IPS DF 4.7 (cell line): ENCODE measurements around the gene MCM3AP.
A peak's percentile ranks its signal among the peaks of the same experiment; 100 is the strongest.

Experiments used
- DNase-seq: peaks from one replicate; pipeline ENCODE4 v3.0.0-alpha.2; 2013; ENCODE audit warnings: low spot score; ENCODE audit errors: extremely low read depth

MCM3AP gene

GRCh38 chr21:46285206-46285661 lies at the start of gene MCM3AP:
TSS of gene MCM3AP (minus strand) at chr21:46285611. CDS start at chr21:46285286, 325 bp downstream.
- DNase-seq = no peak

DNA sequence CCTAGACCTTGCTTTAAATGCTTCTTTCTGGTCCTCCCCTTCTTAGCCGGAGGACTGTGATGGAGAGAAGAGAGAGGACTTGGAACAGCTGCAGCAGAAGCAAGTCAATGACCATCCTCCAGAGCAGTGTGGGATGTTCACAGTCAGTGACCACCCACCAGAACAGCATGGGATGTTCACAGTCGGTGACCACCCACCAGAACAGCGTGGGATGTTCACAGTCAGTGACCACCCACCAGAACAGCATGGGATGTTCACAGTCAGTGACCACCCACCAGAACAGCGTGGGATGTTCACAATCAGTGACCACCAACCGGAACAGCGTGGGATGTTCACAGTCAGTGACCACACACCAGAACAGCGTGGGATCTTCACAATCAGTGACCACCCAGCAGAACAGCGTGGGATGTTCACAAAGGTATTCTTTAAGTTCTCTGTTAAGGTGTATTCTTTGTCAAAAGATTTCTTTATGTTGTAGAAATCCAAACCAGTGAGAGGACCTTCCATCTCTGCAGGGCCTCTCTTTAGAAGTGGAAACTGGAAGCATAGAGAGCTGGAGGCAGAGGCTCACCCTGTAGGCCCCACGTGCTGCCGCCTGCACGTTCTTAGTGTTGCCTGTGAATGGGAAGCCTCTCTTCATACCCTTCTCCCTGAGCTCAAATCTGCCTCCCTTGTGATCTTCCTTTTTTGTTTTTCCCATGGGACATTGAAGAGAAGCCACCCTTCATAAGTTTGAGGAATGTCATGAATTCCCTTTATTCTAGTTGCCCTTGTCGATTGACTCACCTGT lies 49.1 kb upstream of the MCM3AP start:
- DNase-seq = no peak

GRCh38 chr21:46329796-46330195 lies 44.4 kb upstream of the MCM3AP start:
- no peak for DNase-seq

DNA sequence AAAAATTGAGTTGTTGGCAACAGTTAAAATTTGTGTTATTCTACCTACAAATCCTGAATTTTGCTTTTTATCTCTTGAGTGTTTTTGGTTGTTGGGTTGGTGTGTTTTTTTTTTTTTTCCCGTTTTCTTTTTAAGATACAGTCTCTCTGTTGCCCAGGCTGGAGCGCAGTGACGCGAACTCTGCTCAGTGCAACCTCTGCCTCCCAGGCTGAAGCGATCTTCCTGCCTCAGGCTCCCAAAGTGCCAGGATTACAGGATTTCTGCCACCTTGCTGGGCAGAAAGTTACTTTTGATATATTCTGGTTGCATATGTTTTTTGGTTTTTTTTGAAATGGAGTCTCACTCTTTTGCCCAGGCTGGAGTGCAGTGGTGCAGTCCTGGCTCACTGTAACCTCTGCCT lies 42.7 kb upstream of the MCM3AP start:
- no peak for DNase-seq

DNA sequence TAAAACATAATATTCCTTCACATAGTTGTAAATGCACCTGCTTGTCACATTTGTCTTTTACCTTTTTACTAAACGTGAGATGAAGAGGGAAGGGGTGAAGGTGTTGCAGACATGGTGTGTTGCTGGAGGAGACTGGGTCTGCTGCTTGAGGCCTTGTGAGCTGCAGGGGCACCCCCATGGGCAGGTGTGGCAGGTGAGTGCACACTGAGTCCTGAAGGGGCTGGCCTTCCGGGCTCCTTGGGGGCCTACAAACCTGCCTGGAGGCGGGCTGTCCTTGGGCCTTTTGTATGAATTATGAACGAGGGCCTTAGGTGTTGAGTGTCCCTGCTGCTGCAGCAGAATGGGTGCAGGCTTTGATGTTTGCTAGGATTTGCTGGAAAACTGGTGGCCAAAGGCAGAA lies 42.3 kb upstream of the MCM3AP start:
- DNase-seq = no peak

DNA sequence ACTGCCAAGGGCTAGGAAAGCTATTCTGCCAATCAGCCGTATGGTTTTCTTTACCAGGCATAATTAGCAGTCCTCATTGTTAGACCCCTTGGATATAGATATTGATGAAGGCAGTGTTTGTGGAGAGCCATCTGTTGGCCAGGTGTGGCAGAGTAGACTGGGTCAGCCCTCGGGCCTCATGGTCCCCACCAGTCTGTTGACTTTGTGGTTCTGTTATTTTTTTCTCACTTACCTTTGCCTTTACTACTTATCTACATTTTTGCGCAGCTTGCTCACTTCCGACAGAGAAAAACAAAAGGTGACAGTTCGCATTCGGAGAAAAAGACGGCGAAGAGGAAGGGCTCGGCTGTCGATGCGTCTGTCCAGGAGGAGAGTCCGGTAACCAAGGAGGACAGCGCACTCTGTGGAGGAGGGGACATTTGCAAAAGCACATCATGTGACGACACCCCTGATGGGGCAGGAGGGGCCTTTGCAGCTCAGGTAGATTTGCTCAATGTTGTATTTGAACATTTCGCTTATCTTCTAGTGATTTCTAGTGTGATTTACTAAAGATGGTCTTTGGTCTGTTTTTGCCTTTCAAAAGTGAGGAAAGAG lies 40.8 kb upstream of the MCM3AP start:
- DNase-seq = no peak

DNA sequence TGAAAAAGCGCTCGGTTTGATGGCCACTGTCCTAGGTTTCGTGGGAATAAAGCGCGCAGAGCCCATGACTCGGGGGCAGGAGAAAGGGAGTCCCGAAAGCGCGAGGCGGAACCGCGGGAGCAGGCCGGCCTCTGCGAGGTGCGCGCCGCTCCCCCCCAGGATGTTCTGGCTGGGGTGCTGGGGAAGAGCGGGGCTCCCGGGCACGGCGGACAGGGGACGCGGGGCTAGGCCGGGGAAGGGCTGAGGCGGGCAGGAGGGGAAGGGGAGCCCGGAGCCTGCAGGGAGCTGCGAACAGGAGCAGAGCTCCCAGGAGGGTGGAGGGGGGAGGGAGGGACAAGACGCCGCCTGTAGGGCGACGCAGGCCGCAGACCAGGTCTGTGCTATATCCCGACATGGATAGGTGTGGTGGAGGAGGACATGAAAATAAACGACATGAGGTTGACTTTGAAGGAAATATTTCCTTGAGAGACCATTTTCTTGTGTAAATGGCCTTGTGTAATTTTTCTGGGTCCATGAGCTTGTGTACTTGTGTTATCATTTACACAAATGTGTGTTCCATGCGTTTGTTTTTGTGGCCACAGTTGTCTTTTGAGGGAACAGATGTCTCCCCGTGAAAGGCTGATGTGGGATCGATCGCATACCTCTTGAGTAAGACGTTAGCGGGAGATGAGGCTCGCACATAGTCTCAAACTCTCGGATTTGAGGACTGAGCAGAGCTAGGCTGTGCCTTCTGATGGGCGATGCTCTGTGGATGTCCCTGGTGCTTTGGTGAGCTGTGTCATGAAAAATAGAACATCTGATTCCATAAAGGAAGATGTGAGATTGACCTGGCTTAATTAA lies 39.9 kb upstream of the MCM3AP start:
- no peak for DNase-seq

GRCh38 chr21:46324390-46325072 lies 39.1 kb upstream of the MCM3AP start:
- no peak for DNase-seq

DNA sequence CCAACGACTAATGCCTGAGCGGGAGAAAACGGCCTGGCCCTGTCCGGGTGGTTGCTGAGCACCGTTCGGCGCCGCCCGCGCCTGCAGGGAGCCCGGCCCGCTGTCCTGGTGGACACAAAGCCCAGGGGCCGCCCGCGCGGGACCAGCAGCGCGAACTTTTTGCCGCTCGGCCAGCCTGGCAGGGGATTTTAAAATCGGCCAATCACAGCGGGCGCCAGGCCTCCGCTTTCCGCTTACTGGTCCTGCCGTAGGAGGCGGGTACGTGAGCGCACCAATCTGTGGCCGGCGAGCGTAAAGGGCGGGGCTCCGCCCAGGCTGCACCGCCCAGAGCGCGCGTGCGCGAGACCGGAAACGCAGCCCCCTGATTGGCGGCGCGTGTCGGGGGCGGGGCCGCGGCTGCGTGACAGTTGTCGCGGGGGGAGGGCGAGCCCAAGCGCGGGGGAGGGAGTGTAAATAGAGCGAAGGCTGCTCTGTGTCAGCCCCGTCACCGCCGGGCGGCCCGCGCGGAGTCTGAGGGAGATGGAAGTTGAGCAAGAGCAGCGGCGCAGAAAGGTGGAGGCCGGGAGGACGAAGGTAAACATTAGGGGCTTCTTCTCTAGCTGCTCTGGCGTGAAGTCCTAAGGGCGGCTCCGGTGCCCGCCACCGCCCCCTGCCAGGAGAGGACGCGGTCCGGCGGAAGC lies 38.4 kb upstream of the MCM3AP start, which contains the start of the genes C21orf58 and PCNT:
Gene C21orf58 (minus strand): TSS at position 161 of the 680 bp plus-strand sequence. CDS start 1,132 bp downstream, outside the sequence.
Gene PCNT (plus strand): TSS at position 447 of the 680 bp plus-strand sequence. CDS start 73 bp downstream, at position 520.
- peak; percentile 87 for DNase-seq

GRCh38 chr21:46323227-46323709 lies 37.9 kb upstream of the MCM3AP start:
- no peak for DNase-seq

DNA sequence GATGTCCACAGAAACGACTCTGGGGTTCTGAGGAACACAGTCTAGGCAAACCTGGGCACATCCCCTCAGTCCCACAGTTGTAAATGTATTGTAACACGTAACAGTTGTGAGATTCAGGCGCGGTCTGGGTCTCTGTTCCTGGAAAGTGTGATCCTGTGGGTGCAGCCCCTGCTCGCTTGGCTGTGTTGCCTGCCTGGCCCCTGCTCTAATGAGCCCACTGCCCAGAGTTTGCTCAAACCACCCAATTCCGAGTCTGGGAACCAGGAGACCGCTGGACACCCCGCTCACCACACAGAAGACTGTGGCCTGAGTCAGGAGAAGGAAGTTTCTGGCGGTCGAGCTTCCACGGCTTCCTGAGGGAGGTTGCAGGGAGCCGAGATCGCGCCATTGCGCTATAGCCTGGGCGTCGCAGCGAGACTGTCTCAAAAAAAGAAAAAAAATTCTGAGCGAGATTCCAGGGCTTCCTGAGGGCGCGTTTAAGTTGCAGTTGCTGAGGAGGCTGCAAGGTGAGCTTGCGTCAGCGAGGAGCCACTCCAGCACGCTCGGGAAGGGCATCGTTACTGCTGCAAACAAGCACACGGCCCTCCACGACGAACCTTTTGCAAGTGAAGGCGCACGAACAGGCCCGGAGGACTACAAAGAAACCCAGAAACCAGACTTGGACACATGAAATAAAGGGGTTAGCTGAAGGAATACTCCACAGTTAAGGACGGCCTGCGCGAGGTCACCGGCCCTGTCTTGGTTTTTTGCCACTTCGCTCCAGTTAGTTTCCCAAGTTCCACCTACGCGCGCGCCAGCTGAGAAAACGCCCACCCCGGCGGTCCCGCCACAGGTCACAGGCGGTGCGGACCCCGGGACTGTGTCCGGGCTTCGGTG lies 37.2 kb upstream of the MCM3AP start:
- DNase-seq = no peak

GRCh38 chr21:46320331-46320801 lies 35.0 kb upstream of the MCM3AP start:
- DNase-seq = no peak

GRCh38 chr21:46319186-46319585 lies 33.8 kb upstream of the MCM3AP start:
- no peak for DNase-seq

DNA sequence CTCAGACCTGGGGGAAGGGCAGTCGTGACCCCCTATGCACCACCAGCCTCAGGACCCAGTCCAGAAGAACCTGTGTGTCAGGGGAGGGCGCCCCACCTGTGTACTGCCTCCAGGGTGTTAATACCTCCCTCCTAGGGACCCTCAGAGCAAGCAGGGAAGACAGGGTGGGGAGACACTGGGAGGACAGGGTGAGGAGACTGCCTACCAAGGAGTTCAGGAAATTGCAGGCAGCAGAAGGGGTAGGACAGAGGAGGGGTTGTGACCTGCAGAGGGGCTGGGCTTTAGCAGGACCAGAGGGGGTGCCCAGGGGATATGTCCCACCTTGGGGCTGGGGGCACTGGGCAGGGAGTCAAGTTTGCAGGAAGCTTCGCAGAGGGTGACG lies 33.0 kb upstream of the MCM3AP start:
- DNase-seq = no peak

GRCh38 chr21:46317710-46318463 lies 32.5 kb upstream of the MCM3AP start:
- DNase-seq = no peak

GRCh38 chr21:46316708-46317324 lies 31.4 kb upstream of the MCM3AP start:
- no peak for DNase-seq

- DNase-seq = no peak
These were observed 29.1 kb upstream of the MCM3AP start for GRCh38 chr21:46314441-46315020.

DNA sequence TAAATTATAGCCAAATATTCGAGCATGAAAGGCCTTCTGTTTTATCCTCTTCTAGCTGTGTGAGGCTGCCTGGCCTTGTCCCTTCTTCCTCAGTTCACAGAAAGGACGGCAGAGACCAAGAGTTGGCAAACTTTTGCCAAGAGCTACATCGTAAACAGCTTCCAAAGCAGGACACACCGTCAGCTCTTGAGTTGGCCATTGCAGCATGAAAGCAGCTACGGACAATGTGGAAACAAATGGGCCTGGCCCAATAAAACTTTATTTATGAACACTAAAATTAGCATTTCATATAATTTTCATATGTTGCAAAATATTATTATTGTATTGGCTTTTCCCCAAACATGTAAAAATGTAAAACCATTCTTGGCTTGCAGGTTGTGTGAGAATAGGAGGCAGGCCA lies 27.5 kb upstream of the MCM3AP start:
- no peak for DNase-seq
